Stimulated activated naive CD8-positive, alpha-beta T cell treated with anti-CD3 and anti-CD28 coated beads, Interleukin-15, amount 100 ng/mL, for 72 hours (primary cell): ENCODE data around the gene CAMTA1.

Experiments
- ATAC-seq: fragments of 150-1000 bp; cut with Tn5 transposase; 2 replicates; pipeline ENCODE4 v1.10.0; 2021; ENCODE audit warnings: mild to moderate bottlenecking, moderate library complexity
- DNase-seq, 2 donors: peaks; one replicate each; pipeline ENCODE4 v3.0.0; 2021 to 2022
- H3K27ac Mint-ChIP-seq, 2 donors: one replicate each; pipeline ENCODE4 v1.8.0; 2022; ENCODE audit warnings: mild to moderate bottlenecking in 2 of 2, mixed read lengths in 2 of 2, moderate library complexity in 2 of 2
- H3K27me3 Mint-ChIP-seq: one replicate; pipeline ENCODE4 v1.8.0; 2022; ENCODE audit warnings: mixed read lengths
- H3K4me1 Mint-ChIP-seq: one replicate; pipeline ENCODE4 v1.8.0; 2022; ENCODE audit warnings: mild to moderate bottlenecking, mixed read lengths
- H3K4me3 Mint-ChIP-seq, 2 donors: one replicate each; pipeline ENCODE4 v1.8.0; 2022; ENCODE audit warnings: mild to moderate bottlenecking in 2 of 2, mixed read lengths in 2 of 2, moderate library complexity in 1 of 2
- H3K9me3 Mint-ChIP-seq, 2 donors: one replicate each; pipeline ENCODE4 v1.8.0; 2022; ENCODE audit warnings: mixed read lengths in 2 of 2

The CAMTA1 gene

GRCh38 chr1:7648761-7649384, 863.6 kb downstream of the CAMTA1 start:
- Mint-ChIP-seq H3K4me3 (no peak overlapping the region), H3K4me1 (peaks cover 10% of the 10 kb centered on the region), H3K27me3 (no peaks in the 10 kb centered on the region), H3K9me3 (no peaks in the 10 kb centered on the region), H3K27ac (no peak overlapping the region)
- DNase-seq: no peak
- no peak for ATAC-seq

- Mint-ChIP-seq H3K27ac (no peak overlapping the region), H3K9me3 (no peaks in the 10 kb centered on the region), H3K4me3 (no peak overlapping the region), H3K27me3 (no peaks in the 10 kb centered on the region), H3K4me1 (peaks cover 6% of the 10 kb centered on the region)
- DNase-seq: no peak
- ATAC-seq: no peak
Observed at GRCh38 chr1:7650801-7651200, 865.5 kb downstream of the CAMTA1 start.

GRCh38 chr1:7651203-7651602, 865.9 kb downstream of the CAMTA1 start:
- peaks cover 2% of the 10 kb centered on the region for H3K4me1 Mint-ChIP-seq
- DNase-seq (no peak), ATAC-seq (no peak)
- H3K4me3 Mint-ChIP-seq: no peak overlapping the region
- H3K27me3 Mint-ChIP-seq: no peaks in the 10 kb centered on the region
- no peaks in the 10 kb centered on the region for H3K9me3 Mint-ChIP-seq
- no peak overlapping the region for H3K27ac Mint-ChIP-seq

- Mint-ChIP-seq H3K27ac (no peak overlapping the region), H3K4me1 (no peaks in the 10 kb centered on the region), H3K4me3 (no peak overlapping the region), H3K9me3 (no peaks in the 10 kb centered on the region), H3K27me3 (no peaks in the 10 kb centered on the region)
- DNase-seq (no peak), ATAC-seq (no peak)
Observed at GRCh38 chr1:7652061-7652460, 866.8 kb downstream of the CAMTA1 start.

- Mint-ChIP-seq H3K4me1 (no peaks in the 10 kb centered on the region), H3K27ac (no peak overlapping the region), H3K4me3 (no peak overlapping the region), H3K27me3 (no peaks in the 10 kb centered on the region), H3K9me3 (no peaks in the 10 kb centered on the region)
- DNase-seq: no peak
- no peak for ATAC-seq
Observed at GRCh38 chr1:7652515-7653098, 867.4 kb downstream of the CAMTA1 start.

GRCh38 chr1:7654725-7655124, 869.5 kb downstream of the CAMTA1 start:
- Mint-ChIP-seq H3K4me1 (no peaks in the 10 kb centered on the region), H3K9me3 (no peaks in the 10 kb centered on the region), H3K27me3 (no peaks in the 10 kb centered on the region), H3K4me3 (no peak overlapping the region), H3K27ac (no peak overlapping the region)
- DNase-seq (no peak), ATAC-seq (no peak)

GRCh38 chr1:7655354-7655753, 870.1 kb downstream of the CAMTA1 start:
- no peaks in the 10 kb centered on the region for H3K9me3 Mint-ChIP-seq
- no peaks in the 10 kb centered on the region for H3K4me1 Mint-ChIP-seq
- ATAC-seq (no peak), DNase-seq (no peak)
- H3K27me3 Mint-ChIP-seq: no peaks in the 10 kb centered on the region
- H3K27ac Mint-ChIP-seq: no peak overlapping the region
- H3K4me3 Mint-ChIP-seq: no peak overlapping the region

- DNase-seq (no peak), ATAC-seq (no peak)
- H3K27me3 Mint-ChIP-seq: peaks cover 7% of the 10 kb centered on the region
- no peak overlapping the region for H3K4me3 Mint-ChIP-seq
- H3K4me1 Mint-ChIP-seq: no peaks in the 10 kb centered on the region
- H3K9me3 Mint-ChIP-seq: no peaks in the 10 kb centered on the region
- no peak overlapping the region for H3K27ac Mint-ChIP-seq
Observed at GRCh38 chr1:7656557-7657215, 871.4 kb downstream of the CAMTA1 start.

- DNase-seq (no peak), ATAC-seq (no peak)
- Mint-ChIP-seq H3K27ac (no peak overlapping the region), H3K4me1 (no peaks in the 10 kb centered on the region), H3K27me3 (peaks cover 7% of the 10 kb centered on the region), H3K9me3 (no peaks in the 10 kb centered on the region), H3K4me3 (no peak overlapping the region)
Observed at GRCh38 chr1:7657287-7658016, 872.2 kb downstream of the CAMTA1 start.

- Mint-ChIP-seq H3K27ac (no peak overlapping the region), H3K4me1 (no peaks in the 10 kb centered on the region), H3K4me3 (no peak overlapping the region), H3K9me3 (no peaks in the 10 kb centered on the region), H3K27me3 (peaks cover 7% of the 10 kb centered on the region)
- ATAC-seq (no peak), DNase-seq (no peak)
Observed at GRCh38 chr1:7658099-7658498, 872.8 kb downstream of the CAMTA1 start.

GRCh38 chr1:7659514-7659913, 874.3 kb downstream of the CAMTA1 start:
- no peak overlapping the region for H3K27ac Mint-ChIP-seq
- H3K27me3 Mint-ChIP-seq: peaks cover 7% of the 10 kb centered on the region
- no peak for ATAC-seq
- H3K9me3 Mint-ChIP-seq: no peaks in the 10 kb centered on the region
- no peak overlapping the region for H3K4me3 Mint-ChIP-seq
- DNase-seq: no peak
- no peaks in the 10 kb centered on the region for H3K4me1 Mint-ChIP-seq

GRCh38 chr1:7663451-7664146, 878.3 kb downstream of the CAMTA1 start:
- Mint-ChIP-seq H3K4me3 (no peak overlapping the region), H3K27me3 (peaks cover 7% of the 10 kb centered on the region), H3K27ac (no peak overlapping the region), H3K9me3 (no peaks in the 10 kb centered on the region), H3K4me1 (peaks cover 6% of the 10 kb centered on the region)
- no peak for DNase-seq
- ATAC-seq: no peak

- Mint-ChIP-seq H3K4me1 (peaks cover 6% of the 10 kb centered on the region), H3K27me3 (peaks cover 13% of the 10 kb centered on the region), H3K9me3 (no peaks in the 10 kb centered on the region), H3K27ac (no peak overlapping the region), H3K4me3 (no peak overlapping the region)
- ATAC-seq (no peak), DNase-seq (no peak)
Observed at GRCh38 chr1:7664147-7664892, 879.1 kb downstream of the CAMTA1 start.

GRCh38 chr1:7664893-7665250, 879.6 kb downstream of the CAMTA1 start:
- peaks cover 10% of the 10 kb centered on the region for H3K4me1 Mint-ChIP-seq
- H3K27ac Mint-ChIP-seq: no peak overlapping the region
- ATAC-seq: no peak
- no peaks in the 10 kb centered on the region for H3K9me3 Mint-ChIP-seq
- peaks cover 18% of the 10 kb centered on the region for H3K27me3 Mint-ChIP-seq
- no peak for DNase-seq
- H3K4me3 Mint-ChIP-seq: no peak overlapping the region

- peaks cover 22% of the 10 kb centered on the region for H3K27me3 Mint-ChIP-seq
- H3K27ac Mint-ChIP-seq: no peak overlapping the region
- DNase-seq: no peak
- peaks cover 15% of the 10 kb centered on the region for H3K4me1 Mint-ChIP-seq
- no peaks in the 10 kb centered on the region for H3K9me3 Mint-ChIP-seq
- H3K4me3 Mint-ChIP-seq: no peak overlapping the region
- no peak for ATAC-seq
Observed at GRCh38 chr1:7666249-7666648, 881.0 kb downstream of the CAMTA1 start.
